Hematopoietic multipotent progenitor cell treated with erythropoietin and hydrocortisone succinate and interleukin-3 and kit ligand, for 8 days (in vitro differentiated cells): ENCODE results near the gene SLC25A38.

Source experiments
- DNase-seq: peaks from one replicate; pipeline ENCODE4 v3.0.0-alpha.2; 2015

The SLC25A38 gene

GRCh38 chr3:39438880-39439279, 55.7 kb downstream of the SLC25A38 start:
- DNase-seq, result no peak

- DNase-seq, result no peak
Measured at GRCh38 chr3:39440316-39440715, 57.1 kb downstream of the SLC25A38 start.

- no peak for DNase-seq
Measured at GRCh38 chr3:39443530-39443929, 60.4 kb downstream of the SLC25A38 start.

- DNase-seq, result no peak
Measured at GRCh38 chr3:39445927-39446326, 62.8 kb downstream of the SLC25A38 start.

- no peak for DNase-seq
Measured at GRCh38 chr3:39446444-39446843, 63.3 kb downstream of the SLC25A38 start.
